PC-3 (cell line): Measurements from ENCODE around the gene AMMECR1. TPM values are rescaled to one million over a fixed set of nuclear protein-coding genes. Genes with fewer than 3 reads are reported as not detected.

ENCODE experiments used
- ATAC-seq: fragments of 200-7000 bp; cut with Tn5 transposase; 2 replicates; pipeline ENCODE4 v1.9.1; 2020; ENCODE audit warnings: mild to moderate bottlenecking, moderate library complexity
- BruUV-seq: library from RNA; stranded (reverse); fragments of 400-500 nt; replicated peaks from 2 replicates; lab custom pipeline; 2021; lab: Mats Ljungman, UMichigan
- CTCF ChIA-PET: fragments of 300-600 bp; sonication (Branson Sonifier 250); formaldehyde crosslinking; loops from one replicate; lab custom pipeline; 2022; ENCODE audit warnings: antibody characterized with exemption; lab: Charles Lee
- POLR2A ChIA-PET: fragments of 300-600 bp; sonication (Branson Sonifier 250); formaldehyde crosslinking; loops from one replicate; lab custom pipeline; 2022; ENCODE audit warnings: antibody characterized with exemption; ENCODE audit not compliant: unreplicated experiment; lab: Charles Lee
- DNase-seq: peaks from one replicate; pipeline ENCODE4 v3.0.0-alpha.2; 2015
- H2AFZ ChIP-seq: fragments of 300-600 bp; sonication (generic); 2 replicates; pipeline ENCODE4 v1.6.0; 2016; ENCODE audit warnings: antibody characterized with exemption, low read length
- H3F3A ChIP-seq: fragments of 300-600 bp; sonication (generic); one replicate; pipeline ENCODE4 v1.6.0; 2017; ENCODE audit warnings: antibody characterized with exemption, low read length, control low read depth, mild to moderate bottlenecking; ENCODE audit not compliant: unreplicated experiment
- H3K27ac ChIP-seq: fragments of 300-600 bp; sonication (generic); 2 replicates; pipeline ENCODE4 v1.5.1; 2016; ENCODE audit warnings: mild to moderate bottlenecking, low read length
- H3K27me3 ChIP-seq: fragments of 300-600 bp; sonication (generic); 2 replicates; pipeline ENCODE4 v1.6.1; 2016; ENCODE audit warnings: low read length, mixed read lengths
- H3K36me3 ChIP-seq: fragments of 300-600 bp; sonication (generic); 2 replicates; pipeline ENCODE4 v1.6.1; 2016; ENCODE audit warnings: low read depth, mixed run types, low read length, mixed read lengths
- H3K4me1 ChIP-seq: fragments of 300-600 bp; sonication (generic); 2 replicates; pipeline ENCODE4 v1.5.1; 2016; ENCODE audit warnings: low read length; ENCODE audit not compliant: insufficient read depth
- H3K4me2 ChIP-seq: fragments of 300-600 bp; sonication (generic); 2 replicates; pipeline ENCODE4 v1.6.0; 2016; ENCODE audit warnings: low read length
- H3K4me3 ChIP-seq: fragments of 300-600 bp; sonication (generic); 2 replicates; pipeline ENCODE4 v1.5.1; 2016; ENCODE audit warnings: mild to moderate bottlenecking, low read length, mixed read lengths
- H3K79me2 ChIP-seq: fragments of 300-600 bp; sonication (generic); 2 replicates; pipeline ENCODE4 v1.6.1; 2017; ENCODE audit warnings: low read length, mixed read lengths
- H3K9ac ChIP-seq: fragments of 300-600 bp; sonication (generic); 2 replicates; pipeline ENCODE4 v1.6.0; 2016; ENCODE audit warnings: mild to moderate bottlenecking, low read length
- H3K9me2 ChIP-seq: fragments of 300-600 bp; sonication (generic); replicated peaks from 2 replicates; pipeline ENCODE4 v1.6.1; 2016; ENCODE audit warnings: mixed run types, low read length, mixed read lengths
- H3K9me3 ChIP-seq: fragments of 300-600 bp; sonication (generic); 2 replicates; pipeline ENCODE4 v1.6.1; 2016; ENCODE audit warnings: low read length, mixed read lengths
- H4K20me1 ChIP-seq: fragments of 300-600 bp; sonication (generic); 2 replicates; pipeline ENCODE4 v1.6.1; 2016; ENCODE audit warnings: low read length, mixed read lengths
- EZH2 ChIP-seq: fragments of 300-600 bp; sonication (generic); IDR thresholded peaks from one replicate; pipeline ENCODE4 v1.6.1; 2017; ENCODE audit warnings: antibody characterized with exemption, mild to moderate bottlenecking, low read length; ENCODE audit not compliant: unreplicated experiment
- EZH2phosphoT487 ChIP-seq: fragments of 300-600 bp; sonication (generic); IDR thresholded peaks from 2 replicates; pipeline ENCODE4 v1.6.1; 2018; ENCODE audit warnings: mild to moderate bottlenecking, antibody characterized with exemption, low read length, borderline replicate concordance
- intact Hi-C: fragments of 100-400 bp; cut with micrococcal nuclease; formaldehyde crosslinking; loops from 2 replicates; pipeline ENCODE4 v1.9.0; 2023
- total RNA-seq: library from RNA; depleted of rRNA; stranded (reverse); fragments of >200 nt; gene quantifications from 2 replicates; pipeline ENCODE4 v1.2.3, GENCODE V29; 2014
- TF ChIP-seq, protein P1 (sequence below): fragments of 300-600 bp; sonication (generic); conservative IDR thresholded peaks from 2 replicates; pipeline ENCODE4 v1.5.1; 2017; ENCODE audit warnings: antibody characterized with exemption, low read depth, mild to moderate bottlenecking, low read length

Gene AMMECR1
- total RNA-seq, 1 experiment from 2014 or later = 14.2 TPM

DNA sequence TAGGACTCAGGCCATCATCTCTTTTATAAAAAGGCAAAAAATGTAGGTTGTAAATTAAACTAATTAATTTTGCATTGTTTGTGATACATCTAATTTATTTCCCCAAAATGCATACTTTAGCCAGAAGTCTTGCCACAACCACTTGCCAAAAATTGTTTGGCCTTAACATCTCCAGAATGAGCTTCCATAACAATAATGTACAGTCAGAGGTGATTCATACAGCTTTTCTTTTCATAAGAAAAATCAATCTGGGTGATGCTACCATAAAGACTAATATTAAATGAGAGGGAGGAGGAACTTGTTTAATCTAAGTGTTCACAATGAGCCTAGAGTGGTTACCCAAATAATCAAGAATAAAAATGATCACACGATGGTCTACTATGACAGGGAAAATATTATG, 59.3 kb downstream of the AMMECR1 start:
- peak; percentile 72 for DNase-seq
- no peaks in the 10 kb centered on the region for H3K27me3 ChIP-seq
- H3K4me2 ChIP-seq = no peak overlapping the region
- ChIA-PET CTCF (no interaction called here), POLR2A (interaction anchor here (0.6 kb wide), 3 partner anchors 50 to 152 kb away, joined by 4 to 5 read pairs (median 5); no protein-coding TSS in a partner anchor)
- H3K36me3 ChIP-seq = no peaks in the 10 kb centered on the region
- H4K20me1 ChIP-seq = no peaks in the 10 kb centered on the region
- intact Hi-C loops = no loop called here
- BruUV-seq = no TSS peak
- peaks cover 17% of the 10 kb centered on the region; the same call in 1 of the 2 replicates for H3K79me2 ChIP-seq
- H3K9me2 ChIP-seq = no peaks in the 10 kb centered on the region
- no peak overlapping the region for H3K4me3 ChIP-seq
- H2AFZ ChIP-seq = no peak overlapping the region
- no peak overlapping the region for H3K9ac ChIP-seq
- peaks cover 14% of the 10 kb centered on the region for H3K4me1 ChIP-seq
- TF ChIP-seq, protein P1, sequence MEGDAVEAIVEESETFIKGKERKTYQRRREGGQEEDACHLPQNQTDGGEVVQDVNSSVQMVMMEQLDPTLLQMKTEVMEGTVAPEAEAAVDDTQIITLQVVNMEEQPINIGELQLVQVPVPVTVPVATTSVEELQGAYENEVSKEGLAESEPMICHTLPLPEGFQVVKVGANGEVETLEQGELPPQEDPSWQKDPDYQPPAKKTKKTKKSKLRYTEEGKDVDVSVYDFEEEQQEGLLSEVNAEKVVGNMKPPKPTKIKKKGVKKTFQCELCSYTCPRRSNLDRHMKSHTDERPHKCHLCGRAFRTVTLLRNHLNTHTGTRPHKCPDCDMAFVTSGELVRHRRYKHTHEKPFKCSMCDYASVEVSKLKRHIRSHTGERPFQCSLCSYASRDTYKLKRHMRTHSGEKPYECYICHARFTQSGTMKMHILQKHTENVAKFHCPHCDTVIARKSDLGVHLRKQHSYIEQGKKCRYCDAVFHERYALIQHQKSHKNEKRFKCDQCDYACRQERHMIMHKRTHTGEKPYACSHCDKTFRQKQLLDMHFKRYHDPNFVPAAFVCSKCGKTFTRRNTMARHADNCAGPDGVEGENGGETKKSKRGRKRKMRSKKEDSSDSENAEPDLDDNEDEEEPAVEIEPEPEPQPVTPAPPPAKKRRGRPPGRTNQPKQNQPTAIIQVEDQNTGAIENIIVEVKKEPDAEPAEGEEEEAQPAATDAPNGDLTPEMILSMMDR = no peak
- no peak for TF ChIP-seq EZH2phosphoT487
- TF ChIP-seq EZH2 = no peak
- H3F3A ChIP-seq = no peaks in the 10 kb centered on the region
- H3K27ac ChIP-seq = peak overlapping the region; percentile 31; the same call in 1 of the 2 replicates
- ATAC-seq = peak; percentile 91
- H3K9me3 ChIP-seq = no peaks in the 10 kb centered on the region

DNA sequence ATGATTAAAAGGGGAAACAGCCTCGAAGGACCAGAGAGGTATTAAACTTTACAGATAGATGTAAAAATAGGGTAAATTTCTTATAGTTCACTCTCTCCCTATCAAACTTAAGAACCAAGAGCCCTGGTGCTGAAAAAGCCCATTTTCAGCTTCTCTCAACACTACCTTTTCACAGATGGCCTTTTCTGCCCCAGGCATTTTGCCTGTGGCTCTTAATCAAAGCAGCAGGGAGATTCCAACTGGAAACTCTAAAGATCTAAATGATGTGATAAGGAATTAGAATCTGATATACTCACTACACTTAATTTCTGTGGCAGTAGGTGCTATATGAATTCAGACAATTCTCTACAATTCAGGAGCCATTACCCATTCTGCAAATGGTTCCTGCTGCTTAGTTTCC, 60.0 kb downstream of the AMMECR1 start:
- no peak overlapping the region for H3K4me2 ChIP-seq
- no peak overlapping the region for H3K27ac ChIP-seq
- no peak for ATAC-seq
- BruUV-seq = no TSS peak
- H3K4me1 ChIP-seq = peaks cover 14% of the 10 kb centered on the region
- CTCF ChIA-PET = no interaction called here
- no peaks in the 10 kb centered on the region for H4K20me1 ChIP-seq
- TF ChIP-seq, protein P1 = no peak
- TF ChIP-seq EZH2 = no peak
- TF ChIP-seq EZH2phosphoT487 = no peak
- H3K36me3 ChIP-seq = no peaks in the 10 kb centered on the region
- H3K9me2 ChIP-seq = no peaks in the 10 kb centered on the region
- no peak overlapping the region for H3K4me3 ChIP-seq
- H3F3A ChIP-seq = no peaks in the 10 kb centered on the region
- intact Hi-C loops = no loop called here
- H3K9ac ChIP-seq = no peak overlapping the region
- no peak for DNase-seq
- H3K79me2 ChIP-seq = peaks cover 17% of the 10 kb centered on the region; the same call in 1 of the 2 replicates
- H3K9me3 ChIP-seq = no peaks in the 10 kb centered on the region
- H2AFZ ChIP-seq = no peak overlapping the region
- POLR2A ChIA-PET = no interaction called here
- no peaks in the 10 kb centered on the region for H3K27me3 ChIP-seq

- no peak for DNase-seq
- Histone ChIP-seq H3K4me1 (no peaks in the 10 kb centered on the region), H3K4me2 (no peak overlapping the region), H4K20me1 (no peaks in the 10 kb centered on the region), H3K9me3 (no peaks in the 10 kb centered on the region), H3F3A (no peaks in the 10 kb centered on the region), H3K79me2 (0 out of 2 replicates have a peak, but pooled peaks cover 7% of the 10 kb centered on the region), H3K4me3 (no peak overlapping the region), H3K9me2 (no peaks in the 10 kb centered on the region), H3K9ac (no peak overlapping the region), H3K36me3 (no peaks in the 10 kb centered on the region), H3K27ac (no peak overlapping the region), H2AFZ (no peak overlapping the region), H3K27me3 (no peaks in the 10 kb centered on the region)
- ChIA-PET POLR2A (no interaction called here), CTCF (no interaction called here)
- BruUV-seq = no TSS peak
- no peak for ATAC-seq
- intact Hi-C loops = no loop called here
- no peak for TF ChIP-seq EZH2phosphoT487
Observed at GRCh38 chrX:110252711-110253110, 65.2 kb downstream of the AMMECR1 start.
